Measurements from ENCODE around the gene GALNTL6.

Gene GALNTL6

DNA sequence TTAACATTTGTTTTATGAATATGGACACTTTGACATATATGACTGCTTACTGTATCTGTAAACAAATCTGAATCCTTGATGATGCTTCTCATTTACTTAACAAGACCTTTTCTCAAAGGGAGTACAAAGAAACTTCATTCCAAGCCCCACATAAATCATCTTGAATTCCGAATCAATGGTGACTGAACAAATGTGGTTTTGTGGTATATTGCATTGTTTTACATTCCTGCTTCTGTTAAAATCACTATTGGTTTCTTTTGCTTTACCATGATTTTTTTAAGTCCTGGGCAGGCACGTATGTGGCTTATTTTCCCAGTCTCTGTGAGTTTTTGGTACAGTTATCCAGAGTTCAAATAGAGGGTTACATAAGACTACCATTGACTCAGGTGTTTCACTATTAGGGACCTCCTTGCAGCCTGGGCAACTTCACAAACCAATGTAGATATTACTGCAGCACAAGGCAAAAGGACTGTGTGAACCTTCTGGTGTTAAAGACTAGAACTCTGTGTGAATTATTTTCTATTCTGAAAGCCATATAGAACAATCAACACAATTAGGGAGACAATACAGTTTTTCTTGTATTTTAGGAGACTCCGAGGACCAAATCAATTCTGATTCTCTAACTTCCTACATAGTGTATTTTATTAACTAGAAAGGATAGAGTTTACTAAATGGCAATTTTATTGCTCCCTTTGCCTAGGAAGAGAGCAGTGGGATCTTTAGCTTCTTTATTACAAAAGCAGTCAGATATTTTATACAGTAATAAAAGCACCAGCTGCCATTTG, 196.4 kb downstream of the GALNTL6 start:
- DNase-seq, result no peak

DNA sequence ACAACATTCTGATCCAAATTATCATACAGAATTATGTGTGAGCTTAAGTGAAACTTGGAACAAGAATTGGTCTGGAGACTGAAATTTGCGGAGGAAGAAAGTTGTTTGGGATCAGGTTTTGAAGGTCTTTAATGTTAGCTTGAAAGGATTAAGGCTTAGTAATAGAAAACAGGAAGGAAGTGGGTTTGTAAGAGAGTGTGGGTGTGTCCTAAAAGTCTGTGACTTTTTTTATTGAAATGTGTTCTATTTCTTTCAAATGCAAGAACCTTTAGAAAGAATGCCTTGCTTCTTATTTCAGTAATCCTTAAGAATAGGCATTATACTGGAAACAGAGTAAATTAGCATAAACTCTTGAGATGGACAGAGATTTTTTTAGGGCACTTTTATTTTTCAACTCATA, 198.0 kb downstream of the GALNTL6 start:
- DNase-seq, result no peak

DNA sequence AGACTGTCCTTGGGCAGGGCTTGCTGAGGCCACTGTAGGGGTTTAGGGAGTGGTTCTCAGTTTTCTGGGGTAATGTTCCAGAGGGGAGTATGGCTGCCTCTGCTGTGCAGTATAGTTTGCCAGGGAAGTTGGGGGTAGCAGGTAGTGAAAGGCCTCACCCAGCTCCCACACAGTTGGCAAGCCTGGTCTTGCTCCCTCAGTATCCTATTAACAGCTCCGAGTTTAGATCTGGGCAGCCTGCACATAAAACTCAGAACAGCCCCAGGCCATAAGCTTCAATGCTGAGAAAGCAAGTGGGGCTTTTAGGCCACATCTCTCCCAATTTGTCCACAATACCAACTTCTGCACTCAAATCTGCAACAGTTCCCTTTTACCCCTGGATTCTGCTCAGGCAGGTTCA, 205.2 kb downstream of the GALNTL6 start:
- no peak for DNase-seq

DNA sequence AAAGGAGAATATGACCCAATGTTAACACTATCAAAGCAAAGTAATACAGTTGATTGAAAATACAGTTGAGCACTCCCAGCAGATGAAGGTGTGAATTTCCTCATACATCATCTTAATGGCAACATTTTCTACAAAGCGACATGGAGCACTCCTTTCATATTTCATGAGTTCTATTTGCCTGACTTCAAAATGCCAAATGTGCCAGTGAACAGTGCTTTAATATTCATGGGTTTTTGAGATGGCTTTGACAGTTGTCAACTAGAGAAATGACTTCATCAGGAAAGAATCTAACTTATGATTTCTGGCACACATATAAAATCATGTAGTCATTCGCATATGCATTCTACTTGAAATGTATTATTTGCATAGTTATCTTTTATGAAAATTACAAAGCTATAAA, 222.4 kb downstream of the GALNTL6 start:
- no peak for DNase-seq

DNA sequence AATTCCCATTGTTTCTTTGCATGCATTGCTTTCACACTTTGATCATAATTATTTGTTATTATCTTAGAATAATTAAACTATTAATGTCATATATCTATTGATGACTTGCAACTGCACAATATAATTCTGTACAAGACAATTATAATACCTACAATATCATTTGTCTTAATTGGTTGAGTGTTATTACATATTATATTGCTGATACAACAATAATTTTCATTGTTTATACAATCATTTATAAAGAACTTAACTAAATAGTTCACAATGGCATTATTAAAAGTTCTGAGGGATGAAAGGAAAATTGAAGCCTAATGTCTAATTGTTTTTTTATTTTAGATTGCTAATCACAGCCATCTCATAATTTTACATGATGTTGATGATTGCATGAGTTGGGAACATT, 227.6 kb downstream of the GALNTL6 start:
- no peak for DNase-seq

DNA sequence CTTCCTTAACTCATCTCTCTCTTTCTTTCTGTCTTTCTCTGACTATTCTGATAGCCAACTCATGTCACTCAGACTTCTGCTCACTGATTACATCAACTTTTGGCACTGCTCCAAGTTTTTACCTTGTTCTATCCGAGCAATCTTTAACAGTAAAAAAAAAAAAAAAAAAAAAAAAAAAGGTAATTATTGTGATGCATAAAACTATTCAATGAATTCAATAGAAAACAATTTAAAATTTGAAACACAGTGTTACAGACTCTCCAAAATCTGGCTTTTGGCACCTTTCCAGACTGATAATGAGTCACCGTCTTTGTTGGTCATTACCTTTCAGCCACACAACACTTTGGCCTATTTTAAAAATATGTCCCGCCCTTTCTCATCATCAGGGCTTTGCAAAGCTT, 229.5 kb downstream of the GALNTL6 start:
- DNase-seq, result no peak

DNA sequence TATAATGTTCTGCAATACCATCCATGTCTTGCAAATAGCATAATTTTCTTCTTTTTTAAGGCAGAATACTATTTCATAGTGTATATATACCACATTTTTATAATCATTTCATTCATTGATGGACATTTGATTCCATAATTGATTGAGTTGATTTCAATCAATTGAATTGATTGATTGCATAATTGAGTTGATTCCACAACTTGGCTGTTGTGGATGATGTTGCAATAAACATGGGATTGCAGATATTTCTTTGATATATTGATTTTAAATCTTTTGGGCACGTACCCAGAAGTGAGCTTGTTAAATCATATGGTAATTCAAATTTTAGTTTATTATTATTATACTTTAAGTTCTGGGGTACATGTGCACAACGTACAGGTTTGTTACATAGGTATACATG, 232.8 kb downstream of the GALNTL6 start:
- no peak for DNase-seq

DNA sequence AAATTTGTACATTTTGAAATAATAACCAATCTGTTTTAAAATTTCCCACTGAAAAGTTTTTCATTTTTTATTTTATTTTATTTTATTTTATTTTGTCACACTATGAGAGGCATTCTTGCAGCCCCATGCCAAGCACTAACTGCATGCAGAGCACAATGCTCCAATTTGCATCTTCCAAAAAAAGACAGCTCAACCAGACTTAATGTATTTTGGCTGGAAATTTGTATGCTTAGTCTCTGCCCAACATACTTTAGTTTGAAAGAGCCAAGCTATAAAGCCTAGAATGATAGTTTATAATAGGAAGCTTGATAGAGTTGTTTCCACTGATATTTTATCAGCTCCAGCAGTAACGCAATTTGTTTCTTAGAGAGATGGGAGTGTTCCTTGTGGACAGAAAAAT, 235.5 kb downstream of the GALNTL6 start:
- DNase-seq, result no peak

DNA sequence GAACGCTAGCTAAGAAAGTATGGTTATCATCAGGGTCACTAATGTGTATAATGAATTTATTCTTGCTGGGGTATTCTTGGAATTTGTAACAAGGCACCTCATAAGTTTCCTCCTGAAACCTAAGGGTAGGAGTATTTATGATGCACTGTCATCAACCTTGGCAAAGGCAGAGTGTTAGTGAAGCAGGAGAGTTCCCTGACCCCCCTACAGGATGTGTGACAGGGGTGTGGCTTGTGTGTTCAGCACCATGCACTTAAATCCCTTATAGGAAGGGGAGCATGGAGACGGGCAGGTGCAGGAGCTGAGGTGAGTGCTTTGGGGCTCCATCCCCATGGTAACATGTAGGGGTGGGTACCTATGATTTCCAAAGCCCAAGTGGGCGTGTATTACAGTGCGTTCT, 237.7 kb downstream of the GALNTL6 start:
- DNase-seq, result no peak

DNA sequence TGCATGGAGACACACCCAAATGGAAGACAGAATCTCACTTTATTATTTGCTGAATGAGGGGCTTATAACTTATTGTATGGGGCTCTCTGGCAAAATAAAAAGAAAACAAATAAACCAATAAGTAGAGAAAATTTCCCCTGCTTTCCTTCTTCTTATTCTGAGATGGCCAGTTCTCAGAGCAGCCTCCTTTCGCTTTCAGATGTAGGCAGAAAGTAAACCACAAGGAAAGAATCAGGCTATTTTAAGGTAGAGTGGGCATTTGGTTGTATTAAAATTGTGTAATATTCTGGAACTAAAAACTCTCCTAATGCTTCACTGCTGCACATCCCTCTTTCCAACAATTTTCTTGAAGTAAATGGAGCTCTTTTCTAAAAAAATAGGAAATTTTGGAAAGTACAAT, 241.8 kb downstream of the GALNTL6 start:
- DNase-seq, result no peak

DNA sequence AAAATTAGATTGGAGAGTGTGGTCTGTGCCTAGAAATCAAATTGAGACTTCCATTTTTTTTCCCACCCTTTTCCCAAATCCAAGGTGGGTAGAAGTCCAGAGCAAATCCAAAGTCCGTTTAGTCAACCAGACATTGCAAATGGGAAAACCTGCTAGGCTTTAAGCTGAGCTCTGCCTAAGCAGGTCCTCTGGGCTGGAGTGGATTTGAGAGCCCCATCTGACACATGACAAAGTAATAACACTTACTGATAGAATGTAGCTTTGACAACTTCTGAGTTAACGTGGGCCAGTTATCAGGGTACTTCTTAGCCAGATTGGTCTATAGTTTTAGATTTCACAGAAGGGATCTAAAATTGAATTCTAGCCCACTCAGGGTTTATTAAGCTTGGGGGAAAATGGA, 242.3 kb downstream of the GALNTL6 start:
- no peak for DNase-seq

DNA sequence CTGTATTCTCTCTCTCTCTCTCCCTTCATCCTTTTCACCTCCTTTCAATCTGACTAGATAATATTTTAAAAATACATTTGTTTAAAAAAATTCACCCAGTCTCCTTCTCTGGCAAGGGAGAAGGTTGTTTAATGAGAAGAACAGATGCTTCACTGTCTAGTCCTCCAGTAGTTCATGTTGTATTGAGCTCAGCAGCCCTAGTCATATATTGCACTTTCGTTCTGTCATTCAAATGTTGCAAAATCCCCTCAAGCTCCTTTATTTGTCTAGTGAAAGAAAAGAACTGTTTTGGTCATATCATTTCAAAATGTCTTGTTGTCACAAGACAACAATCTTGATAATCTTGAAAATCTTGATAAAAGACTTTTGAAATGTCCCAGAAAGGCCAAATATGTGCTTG, 248.0 kb downstream of the GALNTL6 start:
- no peak for DNase-seq

DNA sequence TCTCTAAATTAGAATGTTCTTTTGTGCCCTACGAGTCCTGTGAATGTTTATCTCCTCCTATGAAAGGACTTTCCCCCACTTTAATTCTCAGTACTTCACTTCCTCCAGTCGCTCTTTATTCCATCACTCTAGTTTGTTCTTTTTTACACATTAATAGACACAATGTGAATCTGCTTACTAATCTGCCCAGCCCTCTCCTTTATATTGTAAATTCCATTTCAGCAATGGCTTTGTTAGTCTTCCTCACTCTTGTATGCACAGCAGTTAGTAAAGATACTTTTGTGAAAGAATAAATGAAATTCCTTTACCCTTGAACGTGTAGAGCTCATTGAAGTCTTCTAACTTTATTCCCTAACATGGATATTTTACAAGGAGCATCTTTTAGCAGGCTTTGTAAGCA, 255.3 kb downstream of the GALNTL6 start:
- no peak for DNase-seq

DNA sequence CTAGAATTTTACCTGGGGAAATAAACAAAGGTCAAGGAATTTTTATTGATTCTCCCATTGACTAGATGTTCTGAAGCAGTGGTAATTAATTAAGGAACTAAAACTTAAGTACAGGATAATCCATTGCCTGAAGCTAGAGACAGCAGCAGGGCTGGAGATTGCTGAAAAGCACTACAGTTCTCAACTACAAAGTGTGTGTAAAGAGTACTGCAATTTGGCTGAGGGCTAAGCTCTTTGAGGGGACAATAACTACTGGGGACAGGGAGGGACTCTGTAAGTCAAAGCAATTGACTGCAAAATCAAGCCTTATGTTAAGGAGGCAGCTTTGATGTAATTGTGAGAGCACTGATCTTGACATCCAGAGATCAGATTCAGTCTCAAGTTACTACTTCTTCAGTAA, 260.4 kb downstream of the GALNTL6 start:
- no peak for DNase-seq

DNA sequence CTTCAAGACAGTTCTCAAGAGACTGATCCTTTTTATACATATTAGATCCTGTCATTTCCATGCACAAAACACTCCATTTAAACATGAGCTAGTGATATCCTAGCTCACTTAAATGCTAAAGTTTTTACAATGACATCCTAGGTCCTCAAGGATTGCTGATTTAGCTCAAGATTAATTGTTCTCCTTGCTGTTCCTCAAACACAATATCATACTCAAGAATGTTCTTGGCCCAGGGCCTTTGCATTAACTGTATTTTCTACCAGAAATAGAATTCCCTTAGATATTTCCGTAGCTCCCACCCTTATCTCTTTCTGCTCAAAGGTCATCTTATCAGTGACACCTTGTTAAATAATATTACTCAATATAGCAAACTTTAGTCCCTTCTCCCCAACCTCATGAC, 270.1 kb downstream of the GALNTL6 start:
- DNase-seq, result no peak

DNA sequence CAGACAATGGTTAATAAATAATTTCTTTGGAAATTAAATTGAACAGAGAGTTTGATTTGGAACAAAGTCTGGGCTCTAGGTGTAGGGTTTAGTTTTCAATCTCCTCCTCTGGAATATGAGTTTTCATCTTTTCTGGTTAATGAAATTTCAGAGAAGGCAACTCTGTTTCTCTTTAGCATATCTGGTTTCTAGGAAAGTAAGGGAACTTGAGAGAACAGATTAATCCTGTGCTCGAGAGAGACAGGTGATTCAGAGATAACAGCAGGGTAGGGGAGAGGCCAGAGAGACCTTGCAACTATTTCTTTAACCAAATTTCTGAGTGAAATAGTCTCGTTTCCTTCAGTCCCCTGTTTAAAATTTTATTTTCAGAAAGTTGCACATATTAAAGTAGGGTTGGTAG, 275.4 kb downstream of the GALNTL6 start:
- no peak for DNase-seq

DNA sequence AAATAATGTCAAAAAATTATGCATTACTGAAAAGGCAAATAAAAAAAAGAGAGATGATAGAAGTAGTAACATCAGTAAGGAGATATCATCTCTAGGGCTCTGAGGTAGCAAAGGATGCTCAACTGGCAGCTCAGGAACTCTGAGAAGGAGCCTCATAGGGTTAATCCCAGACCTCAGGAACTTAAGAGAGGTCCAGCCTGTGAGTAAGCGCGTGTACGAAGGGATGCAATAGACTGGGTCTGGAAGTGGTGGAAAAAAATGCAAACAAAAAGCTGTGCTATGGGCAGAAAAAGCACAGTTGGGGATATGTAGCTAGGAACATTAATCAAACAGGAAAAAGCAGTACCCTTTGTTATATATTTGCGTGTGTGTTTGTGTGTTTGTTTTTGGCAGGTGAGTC, 282.0 kb downstream of the GALNTL6 start:
- DNase-seq, result no peak

DNA sequence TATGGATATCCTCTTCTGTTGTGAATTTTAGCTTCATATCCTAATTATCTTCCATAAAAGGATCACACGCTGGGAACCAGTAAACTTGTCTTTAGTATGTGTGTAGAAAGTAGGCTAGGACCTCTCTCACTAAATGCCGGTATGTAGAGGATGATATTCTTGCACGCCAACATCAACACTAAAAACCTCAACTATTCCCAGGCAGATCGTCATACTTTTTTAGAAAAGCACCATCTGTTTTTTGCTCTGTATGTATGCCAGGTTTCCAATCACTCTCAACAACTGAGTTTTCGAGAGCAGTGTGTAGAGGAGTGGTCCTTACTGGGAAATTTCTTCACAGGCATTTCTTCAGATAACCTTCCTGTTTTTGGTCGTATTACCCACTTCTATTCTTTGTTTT, 283.6 kb downstream of the GALNTL6 start:
- no peak for DNase-seq

DNA sequence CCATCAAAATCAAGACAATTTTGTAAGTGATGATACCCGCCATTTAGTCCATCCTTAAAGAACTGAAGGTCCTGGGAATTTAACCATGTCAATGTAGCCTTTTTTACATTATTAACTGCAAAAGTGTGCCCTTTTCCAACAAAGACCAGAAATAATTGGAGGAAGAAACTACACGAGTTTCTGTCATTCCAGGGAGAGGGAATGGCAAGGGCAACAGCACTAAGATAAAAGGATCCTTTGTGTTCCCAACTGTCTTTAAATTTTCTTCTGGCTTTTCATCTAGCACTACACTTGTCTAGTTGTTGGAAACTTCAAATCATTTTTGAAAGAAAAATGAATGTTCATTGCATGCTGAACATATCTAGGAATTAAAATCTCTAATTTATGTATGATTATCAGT, 286.2 kb downstream of the GALNTL6 start:
- DNase-seq, result no peak

DNA sequence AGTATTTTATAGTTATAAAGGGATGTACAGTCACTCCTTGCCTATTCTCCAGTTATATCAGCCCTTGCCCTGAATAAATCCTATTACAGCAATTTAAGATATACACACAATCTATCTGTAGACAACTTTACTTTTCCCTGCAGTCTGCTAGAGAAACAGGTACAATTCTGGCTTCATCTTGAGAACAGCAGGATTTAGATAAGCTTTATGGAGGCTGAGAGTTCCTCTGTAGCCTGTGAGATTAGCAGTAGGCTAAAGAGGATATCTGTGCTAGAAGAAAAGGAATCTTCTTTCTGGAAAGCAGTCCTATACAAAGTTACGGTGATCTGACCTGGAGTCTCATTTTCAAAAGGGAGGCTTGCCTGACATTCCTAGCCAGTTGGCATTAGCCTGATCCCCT, 290.3 kb downstream of the GALNTL6 start:
- no peak for DNase-seq

DNA sequence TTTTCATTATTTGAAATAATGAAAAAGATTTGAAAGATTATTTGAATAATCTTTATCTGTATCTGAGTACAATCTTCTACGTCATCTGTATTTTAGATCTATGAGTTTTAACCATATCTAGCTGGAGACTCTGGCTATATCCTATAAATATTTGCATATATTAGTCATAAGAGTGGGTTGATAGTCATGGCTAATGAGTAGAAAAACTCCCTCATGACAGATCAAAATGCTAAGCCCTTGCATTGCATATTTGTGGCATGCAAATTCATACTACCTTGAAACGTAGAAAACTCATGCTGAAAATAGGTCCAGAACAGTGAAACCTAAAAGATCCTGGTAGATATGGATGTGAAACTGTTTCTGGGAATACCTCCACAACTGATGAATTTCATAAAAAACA, 291.3 kb downstream of the GALNTL6 start:
- DNase-seq, result no peak

DNA sequence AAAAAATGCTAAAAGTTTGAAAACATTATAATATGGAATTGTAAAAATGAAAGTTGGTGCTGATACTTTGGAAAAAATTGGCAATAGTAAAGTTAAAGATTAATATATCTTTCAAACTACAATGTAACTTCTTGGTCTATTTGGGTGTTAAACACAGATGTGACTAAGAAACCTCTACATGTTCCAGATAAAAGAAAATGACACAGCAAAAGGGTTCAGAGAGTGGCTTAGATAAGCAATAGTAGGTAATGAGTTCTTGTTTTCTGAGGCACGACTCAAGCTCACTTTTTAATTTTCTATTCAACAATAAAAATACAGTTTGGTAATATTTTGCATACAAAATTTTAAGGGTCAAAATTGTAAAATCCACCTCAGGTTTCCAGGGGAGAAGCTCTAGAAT, 292.7 kb downstream of the GALNTL6 start:
- DNase-seq, result no peak

DNA sequence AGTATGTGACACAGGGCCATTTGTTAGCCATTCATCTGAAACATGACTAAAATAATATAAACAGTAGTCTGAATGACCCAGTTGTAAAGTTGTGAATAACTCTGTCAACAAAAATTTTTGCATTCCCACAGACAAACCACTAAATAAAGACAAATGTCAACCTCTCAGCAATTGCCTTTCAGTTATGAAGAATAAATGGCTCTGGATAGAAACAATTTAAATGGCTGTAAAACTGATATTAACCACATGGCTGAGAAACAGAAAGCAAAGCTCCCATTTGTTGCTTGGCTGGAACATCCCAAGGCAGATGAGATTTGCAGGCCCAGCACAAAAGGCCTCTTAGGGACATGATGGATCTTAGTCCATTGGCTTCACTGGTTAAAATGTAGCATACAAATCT, 296.3 kb downstream of the GALNTL6 start:
- no peak for DNase-seq

DNA sequence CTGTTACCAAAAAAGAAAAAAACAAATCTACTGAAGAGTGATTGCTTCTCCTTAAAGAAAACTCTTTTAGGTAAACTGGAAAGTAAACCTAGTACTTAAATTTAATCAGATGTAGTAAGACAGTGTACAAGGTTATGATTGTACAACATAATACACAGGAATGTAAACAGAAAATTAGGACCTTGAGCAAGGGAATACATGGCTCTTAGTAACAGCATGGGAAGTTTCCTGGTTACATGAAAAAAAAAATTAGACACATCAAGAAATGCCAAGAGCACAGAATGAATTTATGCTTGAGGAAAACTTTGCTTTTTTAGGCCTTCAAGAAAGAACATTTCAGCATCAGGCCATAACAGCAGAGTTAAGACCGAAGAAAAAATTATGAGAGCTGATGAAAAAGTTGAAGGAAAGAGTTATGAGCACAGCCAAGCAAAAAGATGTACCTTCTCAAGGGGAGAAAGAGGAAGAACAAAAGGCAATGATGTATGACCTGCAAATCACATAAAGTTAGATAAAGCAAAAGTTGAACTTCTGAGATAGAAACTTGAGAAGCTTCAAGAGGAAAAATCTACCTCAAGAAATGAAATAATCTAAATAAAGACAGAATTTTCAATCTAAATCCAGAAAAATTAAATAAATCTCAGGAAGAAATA, 311.6 kb downstream of the GALNTL6 start:
- DNase-seq, result no peak

DNA sequence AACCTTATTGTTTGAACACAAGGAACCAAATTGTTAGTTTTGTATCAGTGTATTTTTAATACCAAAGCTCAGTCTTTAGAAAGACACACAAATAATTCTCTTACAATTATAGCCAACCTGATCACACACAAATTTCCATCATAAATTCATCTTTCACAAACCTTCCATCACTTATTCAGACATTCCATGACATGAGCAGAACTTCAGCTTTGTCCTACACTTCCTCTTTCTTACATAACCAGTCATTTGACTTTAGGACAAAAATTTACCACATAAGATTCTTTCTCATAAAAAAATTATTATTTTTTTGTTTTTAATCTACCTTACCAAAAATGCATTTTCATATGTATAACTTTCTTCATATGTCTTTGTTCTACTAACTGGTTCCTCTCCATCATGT, 312.2 kb downstream of the GALNTL6 start:
- DNase-seq, result no peak
